Activated CD8-positive, alpha-beta memory T cell treated with anti-CD3 and anti-CD28 coated beads, Interleukin-2, amount 50 U/mL, for 1 hour (primary cell): ENCODE measurements around the gene FBXO31.
"Not testable (repeated sequence)": the region's sequence is repeated elsewhere in the genome, so short reads cannot be mapped to it uniquely, and the experiment has no call there.

ENCODE experiments used
- DNase-seq: peaks from one replicate; pipeline ENCODE4 v3.0.0-alpha.2; 2020; ENCODE audit errors: extremely low read depth

The FBXO31 gene

GRCh38 chr16:87363771-87364455 lies 19.7 kb downstream of the FBXO31 start:
- DNase-seq, result no peak

- DNase-seq, result not testable (repeated sequence)
Observed at GRCh38 chr16:87362828-87363559, 20.6 kb downstream of the FBXO31 start.

- no peak for DNase-seq
Observed at GRCh38 chr16:87361916-87362619, 21.5 kb downstream of the FBXO31 start.

GRCh38 chr16:87360862-87361610 lies 22.5 kb downstream of the FBXO31 start:
- no peak for DNase-seq

- DNase-seq, result no peak
Observed at GRCh38 chr16:87359121-87359520, 24.5 kb downstream of the FBXO31 start.

GRCh38 chr16:87358696-87359095 lies 24.9 kb downstream of the FBXO31 start:
- DNase-seq, result no peak

GRCh38 chr16:87358250-87358649 lies 25.3 kb downstream of the FBXO31 start:
- DNase-seq, result no peak

- DNase-seq, result no peak
Observed at GRCh38 chr16:87356491-87356853, 27.1 kb downstream of the FBXO31 start.

GRCh38 chr16:87353613-87354012 lies 30.0 kb downstream of the FBXO31 start:
- DNase-seq, result no peak

GRCh38 chr16:87352818-87353217 lies 30.8 kb downstream of the FBXO31 start:
- no peak for DNase-seq

GRCh38 chr16:87351320-87351698 lies 32.3 kb downstream of the FBXO31 start:
- DNase-seq, result no peak

- DNase-seq, result no peak
Observed at GRCh38 chr16:87350681-87351319, 32.8 kb downstream of the FBXO31 start.

GRCh38 chr16:87350031-87350430 lies 33.5 kb downstream of the FBXO31 start:
- no peak for DNase-seq

GRCh38 chr16:87348616-87349157 lies 34.9 kb downstream of the FBXO31 start:
- DNase-seq, result no peak

- no peak for DNase-seq
Observed at GRCh38 chr16:87347932-87348615, 35.5 kb downstream of the FBXO31 start.

- DNase-seq, result no peak
Observed at GRCh38 chr16:87346517-87347060, 37.0 kb downstream of the FBXO31 start.

GRCh38 chr16:87345726-87346424 lies 37.7 kb downstream of the FBXO31 start:
- no peak for DNase-seq

- peak; percentile 24 for DNase-seq
Observed at GRCh38 chr16:87344931-87345631, 38.5 kb downstream of the FBXO31 start.
